ENCODE data around the gene MTCL1.

The MTCL1 gene

DNA sequence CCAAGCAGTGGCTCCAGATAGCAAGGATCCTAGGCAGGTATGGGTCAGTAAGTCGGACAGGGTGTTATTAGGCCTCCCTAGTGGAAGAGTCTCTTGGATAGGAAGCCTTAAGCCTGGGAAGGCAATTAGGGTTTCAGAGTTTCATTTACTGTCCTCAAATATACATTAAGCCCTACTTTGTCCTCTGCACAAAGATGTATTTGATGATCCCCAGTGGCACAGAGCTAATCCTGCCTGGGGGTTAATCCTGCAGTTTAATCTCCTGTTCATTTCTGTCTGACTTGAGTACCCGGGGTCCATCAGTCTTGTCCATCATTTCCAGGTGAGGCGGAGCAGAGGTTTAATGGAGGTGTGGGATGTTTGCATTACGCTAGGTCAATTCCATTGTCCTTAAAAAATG, 62.0 kb downstream of the MTCL1 start:
- Histone ChIP-seq H4K91ac (ENCODE audit: low read depth, low read length, poor library complexity) (no peak overlapping the region), H2BK12ac (ENCODE audit: low read length) (no peak overlapping the region), H2AK5ac (ENCODE audit: low read depth, low read length) (no peak overlapping the region), H3K9me3 (replicated peaks in 1 of 2; ENCODE audit: control insufficient read depth in 2 of 2, insufficient read depth in 1 of 2, low read depth in 1 of 2, low read length in 2 of 2) (no peaks in the 10 kb centered on the region), H2BK5ac (ENCODE audit: low read length) (no peak overlapping the region), H3K23ac (ENCODE audit: low read depth, low read length, poor library complexity) (no peak overlapping the region), H3K4me3 (ENCODE audit: low read length in 2 of 2) (no peak overlapping the region), H3K9ac (ENCODE audit: low read depth, low read length, poor library complexity) (no peak overlapping the region), H2AFZ (ENCODE audit: low read length) (no peak overlapping the region), H3K27me3 (ENCODE audit: control insufficient read depth in 3 of 3, insufficient read depth in 3 of 3, low read depth in 1 of 3, low read length in 3 of 3) (no peaks in the 10 kb centered on the region), H3K27ac (replicated peaks; ENCODE audit: low read length) (no peak overlapping the region), H3K4me1 (ENCODE audit: control insufficient read depth in 2 of 2, insufficient read depth in 1 of 2, low read depth in 1 of 2, low read length in 2 of 2) (peaks cover 6 to 16% of the 10 kb centered on the region in 2 donors), H2BK15ac (ENCODE audit: low read length) (no peak overlapping the region), H3K18ac (ENCODE audit: low read length) (no peak overlapping the region), H4K8ac (ENCODE audit: low read depth, low read length) (no peak overlapping the region), H3K4me2 (ENCODE audit: insufficient read depth, low read length, poor library complexity, severe bottlenecking) (no peak overlapping the region), H3K36me3 (replicated peaks in 1 of 2; ENCODE audit: control insufficient read depth in 2 of 2, insufficient read depth in 2 of 2, low read length in 2 of 2) (peaks cover 4 to 6% of the 10 kb centered on the region in 2 donors), H3K14ac (ENCODE audit: low read length) (no peak overlapping the region), H3K4ac (ENCODE audit: low read length) (no peak overlapping the region), H3K79me1 (ENCODE audit: low read depth, low read length) (no peaks in the 10 kb centered on the region), H2BK120ac (ENCODE audit: low read depth, low read length) (no peak overlapping the region)
- no peak for DNase-seq (ENCODE audit: low spot score)
- WGBS, 2 donors (ENCODE audit: extremely low coverage in 2 of 2, insufficient read length in 2 of 2, insufficient replicate concordance in 1 of 2) = no CpG with 5 or more reads among the region's 4 CpGs

GRCh38 chr18:8769509-8770095, 64.2 kb downstream of the MTCL1 start:
- Histone ChIP-seq H3K27me3 (ENCODE audit: control insufficient read depth in 3 of 3, insufficient read depth in 3 of 3, low read depth in 1 of 3, low read length in 3 of 3) (no peaks in the 10 kb centered on the region), H3K4ac (ENCODE audit: low read length) (no peak overlapping the region), H3K36me3 (replicated peaks in 1 of 2; ENCODE audit: control insufficient read depth in 2 of 2, insufficient read depth in 2 of 2, low read length in 2 of 2) (no peaks in the 10 kb centered on the region), H4K91ac (ENCODE audit: low read depth, low read length, poor library complexity) (no peak overlapping the region), H3K4me2 (ENCODE audit: insufficient read depth, low read length, poor library complexity, severe bottlenecking) (no peak overlapping the region), H4K8ac (ENCODE audit: low read depth, low read length) (no peak overlapping the region), H2AK5ac (ENCODE audit: low read depth, low read length) (no peak overlapping the region), H3K27ac (replicated peaks; ENCODE audit: low read length) (no peak overlapping the region), H2BK5ac (ENCODE audit: low read length) (no peak overlapping the region), H3K79me1 (ENCODE audit: low read depth, low read length) (no peaks in the 10 kb centered on the region), H2BK15ac (ENCODE audit: low read length) (no peak overlapping the region), H3K23ac (ENCODE audit: low read depth, low read length, poor library complexity) (no peak overlapping the region), H3K9ac (ENCODE audit: low read depth, low read length, poor library complexity) (no peak overlapping the region), H2BK12ac (ENCODE audit: low read length) (no peak overlapping the region), H2AFZ (ENCODE audit: low read length) (no peak overlapping the region), H3K4me3 (ENCODE audit: low read length in 2 of 2) (no peak overlapping the region), H3K14ac (ENCODE audit: low read length) (no peak overlapping the region), H2BK120ac (ENCODE audit: low read depth, low read length) (no peak overlapping the region), H3K9me3 (replicated peaks in 1 of 2; ENCODE audit: control insufficient read depth in 2 of 2, insufficient read depth in 1 of 2, low read depth in 1 of 2, low read length in 2 of 2) (no peaks in the 10 kb centered on the region), H3K4me1 (ENCODE audit: control insufficient read depth in 2 of 2, insufficient read depth in 1 of 2, low read depth in 1 of 2, low read length in 2 of 2) (peaks cover 6 to 18% of the 10 kb centered on the region in 2 donors), H3K18ac (ENCODE audit: low read length) (no peak overlapping the region)
- WGBS, 2 donors (ENCODE audit: extremely low coverage in 2 of 2, insufficient read length in 2 of 2, insufficient replicate concordance in 1 of 2) = no CpG with 5 or more reads among the region's 3 CpGs
- DNase-seq (ENCODE audit: low spot score) = no peak

GRCh38 chr18:8770657-8771056, 65.3 kb downstream of the MTCL1 start:
- Histone ChIP-seq H3K4me1 (ENCODE audit: control insufficient read depth in 2 of 2, insufficient read depth in 1 of 2, low read depth in 1 of 2, low read length in 2 of 2) (peaks cover 6 to 21% of the 10 kb centered on the region in 2 donors), H3K4ac (ENCODE audit: low read length) (no peak overlapping the region), H4K8ac (ENCODE audit: low read depth, low read length) (no peak overlapping the region), H4K91ac (ENCODE audit: low read depth, low read length, poor library complexity) (no peak overlapping the region), H2BK12ac (ENCODE audit: low read length) (no peak overlapping the region), H3K18ac (ENCODE audit: low read length) (no peak overlapping the region), H3K14ac (ENCODE audit: low read length) (no peak overlapping the region), H3K36me3 (replicated peaks in 1 of 2; ENCODE audit: control insufficient read depth in 2 of 2, insufficient read depth in 2 of 2, low read length in 2 of 2) (no peaks in the 10 kb centered on the region), H3K23ac (ENCODE audit: low read depth, low read length, poor library complexity) (no peak overlapping the region), H3K79me1 (ENCODE audit: low read depth, low read length) (no peaks in the 10 kb centered on the region), H2BK5ac (ENCODE audit: low read length) (no peak overlapping the region), H3K9me3 (replicated peaks in 1 of 2; ENCODE audit: control insufficient read depth in 2 of 2, insufficient read depth in 1 of 2, low read depth in 1 of 2, low read length in 2 of 2) (no peaks in the 10 kb centered on the region), H3K4me2 (ENCODE audit: insufficient read depth, low read length, poor library complexity, severe bottlenecking) (no peak overlapping the region), H3K27ac (replicated peaks; ENCODE audit: low read length) (no peak overlapping the region), H3K4me3 (ENCODE audit: low read length in 2 of 2) (no peak overlapping the region), H3K27me3 (ENCODE audit: control insufficient read depth in 3 of 3, insufficient read depth in 3 of 3, low read depth in 1 of 3, low read length in 3 of 3) (no peaks in the 10 kb centered on the region), H2BK120ac (ENCODE audit: low read depth, low read length) (no peak overlapping the region), H2AK5ac (ENCODE audit: low read depth, low read length) (no peak overlapping the region), H2BK15ac (ENCODE audit: low read length) (no peak overlapping the region), H2AFZ (ENCODE audit: low read length) (no peak overlapping the region), H3K9ac (ENCODE audit: low read depth, low read length, poor library complexity) (no peak overlapping the region)
- DNase-seq (ENCODE audit: low spot score) = no peak
- WGBS, 2 donors (ENCODE audit: extremely low coverage in 2 of 2, insufficient read length in 2 of 2, insufficient replicate concordance in 1 of 2) = no CpG with 5 or more reads among the region's 1 CpG

DNA sequence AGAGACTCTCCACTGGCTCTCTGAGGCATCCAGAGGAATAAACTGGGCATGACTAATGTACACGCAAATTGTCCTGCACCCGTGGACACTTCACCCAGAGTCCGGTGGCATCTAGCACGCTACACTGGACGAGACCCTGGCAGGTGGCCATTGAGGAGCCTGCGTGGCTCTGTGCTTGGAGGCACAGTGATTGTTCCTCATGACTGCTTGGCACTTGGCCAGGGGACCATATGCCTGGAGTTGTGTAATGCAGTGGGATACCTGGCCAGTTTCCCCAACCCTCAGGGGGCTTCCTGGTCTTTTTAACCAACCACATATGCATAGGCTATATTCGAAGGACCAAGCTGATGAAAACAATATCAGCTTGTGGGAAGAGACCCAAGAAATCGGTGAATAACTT, 66.6 kb downstream of the MTCL1 start:
- Histone ChIP-seq H3K23ac (ENCODE audit: low read depth, low read length, poor library complexity) (no peak overlapping the region), H3K4me3 (ENCODE audit: low read length in 2 of 2) (peak overlapping the region in 1 of 2 donors; percentile 68), H2BK15ac (ENCODE audit: low read length) (no peak overlapping the region), H3K9me3 (replicated peaks in 1 of 2; ENCODE audit: control insufficient read depth in 2 of 2, insufficient read depth in 1 of 2, low read depth in 1 of 2, low read length in 2 of 2) (no peaks in the 10 kb centered on the region), H3K4ac (ENCODE audit: low read length) (no peak overlapping the region), H2AK5ac (ENCODE audit: low read depth, low read length) (no peak overlapping the region), H3K4me2 (ENCODE audit: insufficient read depth, low read length, poor library complexity, severe bottlenecking) (no peak overlapping the region), H3K27ac (replicated peaks; ENCODE audit: low read length) (no peak overlapping the region), H3K27me3 (ENCODE audit: control insufficient read depth in 3 of 3, insufficient read depth in 3 of 3, low read depth in 1 of 3, low read length in 3 of 3) (no peaks in the 10 kb centered on the region), H3K18ac (ENCODE audit: low read length) (no peak overlapping the region), H4K91ac (ENCODE audit: low read depth, low read length, poor library complexity) (no peak overlapping the region), H3K4me1 (ENCODE audit: control insufficient read depth in 2 of 2, insufficient read depth in 1 of 2, low read depth in 1 of 2, low read length in 2 of 2) (peaks cover 0 to 13% of the 10 kb centered on the region in 2 donors), H2BK120ac (ENCODE audit: low read depth, low read length) (no peak overlapping the region), H3K79me1 (ENCODE audit: low read depth, low read length) (no peaks in the 10 kb centered on the region), H2AFZ (ENCODE audit: low read length) (no peak overlapping the region), H3K9ac (ENCODE audit: low read depth, low read length, poor library complexity) (no peak overlapping the region), H3K36me3 (replicated peaks in 1 of 2; ENCODE audit: control insufficient read depth in 2 of 2, insufficient read depth in 2 of 2, low read length in 2 of 2) (no peaks in the 10 kb centered on the region), H2BK5ac (ENCODE audit: low read length) (no peak overlapping the region), H4K8ac (ENCODE audit: low read depth, low read length) (no peak overlapping the region), H2BK12ac (ENCODE audit: low read length) (no peak overlapping the region), H3K14ac (ENCODE audit: low read length) (no peak overlapping the region)
- no peak for DNase-seq (ENCODE audit: low spot score)
- no CpG with 5 or more reads among the region's 8 CpGs for WGBS, 2 donors (ENCODE audit: extremely low coverage in 2 of 2, insufficient read length in 2 of 2, insufficient replicate concordance in 1 of 2)

All from neuronal stem cell (in vitro differentiated cells).